Breast epithelium (tissue), 3 donors: ENCODE measurements around the gene NXPH4.

Experiments
- POLR2A ChIP-seq: fragments of 450-650 bp; IDR thresholded peaks from one replicate; pipeline ENCODE4 v1.6.1; 2016; ENCODE audit warnings: antibody characterized with exemption, mild to moderate bottlenecking, moderate library complexity
- TF ChIP-seq, protein P1 (sequence below), 3 donors: fragments of 450-650 bp; IDR thresholded peaks; one replicate each; pipeline ENCODE4 v1.5.1; 2016 to 2017; ENCODE audit warnings: antibody characterized with exemption in 3 of 3, mild to moderate bottlenecking in 3 of 3, moderate library complexity in 3 of 3

- TF ChIP-seq, protein P1, sequence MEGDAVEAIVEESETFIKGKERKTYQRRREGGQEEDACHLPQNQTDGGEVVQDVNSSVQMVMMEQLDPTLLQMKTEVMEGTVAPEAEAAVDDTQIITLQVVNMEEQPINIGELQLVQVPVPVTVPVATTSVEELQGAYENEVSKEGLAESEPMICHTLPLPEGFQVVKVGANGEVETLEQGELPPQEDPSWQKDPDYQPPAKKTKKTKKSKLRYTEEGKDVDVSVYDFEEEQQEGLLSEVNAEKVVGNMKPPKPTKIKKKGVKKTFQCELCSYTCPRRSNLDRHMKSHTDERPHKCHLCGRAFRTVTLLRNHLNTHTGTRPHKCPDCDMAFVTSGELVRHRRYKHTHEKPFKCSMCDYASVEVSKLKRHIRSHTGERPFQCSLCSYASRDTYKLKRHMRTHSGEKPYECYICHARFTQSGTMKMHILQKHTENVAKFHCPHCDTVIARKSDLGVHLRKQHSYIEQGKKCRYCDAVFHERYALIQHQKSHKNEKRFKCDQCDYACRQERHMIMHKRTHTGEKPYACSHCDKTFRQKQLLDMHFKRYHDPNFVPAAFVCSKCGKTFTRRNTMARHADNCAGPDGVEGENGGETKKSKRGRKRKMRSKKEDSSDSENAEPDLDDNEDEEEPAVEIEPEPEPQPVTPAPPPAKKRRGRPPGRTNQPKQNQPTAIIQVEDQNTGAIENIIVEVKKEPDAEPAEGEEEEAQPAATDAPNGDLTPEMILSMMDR (IDR thresholded peaks at IDR 0.05), result no peak
- TF ChIP-seq POLR2A, result no peak
Observed at GRCh38 chr12:57227315-57228115, 10.9 kb downstream of the NXPH4 start.
